Hippocampal formation (tissue), 2 donors: ENCODE results near the gene KAZN.
A peak's percentile ranks its signal among the peaks of the same experiment; 100 is the strongest.

ENCODE experiments used
- DNase-seq, 2 donors: peaks; one replicate each; lab custom pipeline; 2025; lab: John Stamatoyannopoulos, UW

Gene KAZN

DNA sequence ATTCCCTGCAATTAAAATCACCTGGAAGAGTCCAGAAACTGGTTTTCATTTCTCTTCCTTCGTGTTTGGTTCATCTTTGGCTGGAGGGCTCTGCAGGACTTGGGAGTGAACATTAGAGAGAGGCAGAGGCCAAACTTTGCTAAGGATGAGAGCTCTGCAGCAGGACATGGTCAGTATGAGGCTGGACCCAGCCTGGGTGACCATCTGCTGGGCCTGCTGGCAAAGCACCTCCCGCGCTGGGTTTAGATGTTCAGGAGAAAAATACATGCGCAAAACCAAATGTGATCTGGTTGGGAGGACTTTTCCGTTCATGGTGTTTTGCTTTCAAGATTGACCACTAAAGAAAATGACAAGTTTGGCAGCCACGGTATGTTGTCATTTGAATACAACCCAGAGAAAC, 15.9 kb downstream of the KAZN start:
- DNase-seq, result no peak

DNA sequence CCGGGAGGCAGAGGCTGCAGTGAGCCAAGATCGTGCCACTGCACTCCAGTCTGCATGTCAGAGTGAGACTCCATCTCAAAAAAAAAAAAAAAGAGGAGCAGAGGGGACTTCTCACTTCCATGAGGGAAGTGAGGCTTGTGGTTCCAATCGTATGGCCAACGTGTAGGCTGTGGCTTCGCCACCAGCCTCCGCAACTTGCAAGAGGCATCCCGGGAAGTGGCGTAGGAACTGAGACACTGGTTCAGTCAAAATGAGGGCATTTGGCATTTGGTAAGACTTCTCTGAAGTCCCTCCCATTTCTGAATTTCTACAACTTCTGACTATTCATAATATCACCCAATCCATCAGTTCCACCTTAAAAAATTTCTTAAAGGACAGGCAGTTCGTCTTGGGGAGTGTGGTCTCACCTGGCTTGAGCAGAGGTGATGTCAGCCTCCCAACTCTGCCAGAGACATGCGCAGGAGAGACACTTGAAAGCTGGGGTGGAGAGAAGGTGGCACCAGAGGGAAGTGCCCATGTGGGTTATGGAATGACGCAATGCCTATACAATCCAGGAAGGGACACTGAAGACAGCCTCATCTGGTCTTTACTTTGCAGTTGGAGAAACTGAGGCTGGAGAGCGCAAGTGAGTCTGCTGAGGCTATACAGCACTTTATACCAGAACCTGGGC, 17.2 kb downstream of the KAZN start:
- no peak for DNase-seq

DNA sequence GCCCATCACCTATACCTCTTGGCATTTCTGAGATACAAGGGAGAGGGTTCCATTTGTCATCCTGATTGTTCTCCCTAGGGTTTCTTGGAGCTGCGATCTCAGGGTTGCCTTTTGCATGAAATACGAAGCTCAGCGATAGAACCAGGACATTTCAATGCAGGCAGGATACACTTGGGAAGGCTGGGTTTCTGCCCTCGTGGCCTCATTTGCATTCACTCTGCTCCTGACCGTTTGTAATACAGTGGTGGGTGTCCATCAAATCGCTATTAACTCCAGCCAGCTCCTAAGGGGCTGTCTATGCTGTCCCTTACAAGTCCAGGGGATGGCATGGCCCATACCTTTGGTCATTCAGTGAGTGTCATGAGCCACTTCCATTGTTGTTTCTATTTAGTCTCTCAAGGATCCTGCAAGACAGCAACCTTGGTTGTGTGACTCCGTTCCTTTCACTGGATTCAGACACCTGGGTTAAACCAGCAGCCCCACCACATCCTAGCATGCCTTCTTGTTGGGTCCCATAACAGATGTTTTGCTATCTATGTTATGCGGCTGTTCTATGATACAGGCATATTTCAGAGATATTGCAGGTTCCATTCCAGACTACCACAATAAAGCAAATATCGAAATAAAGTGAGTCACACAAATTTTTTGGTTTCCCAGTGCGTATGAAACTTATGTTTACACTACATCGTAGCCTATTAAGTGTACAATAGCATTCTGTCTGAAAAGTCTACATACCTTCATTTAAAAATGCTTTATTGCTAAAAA, 18.3 kb downstream of the KAZN start:
- no peak for DNase-seq

DNA sequence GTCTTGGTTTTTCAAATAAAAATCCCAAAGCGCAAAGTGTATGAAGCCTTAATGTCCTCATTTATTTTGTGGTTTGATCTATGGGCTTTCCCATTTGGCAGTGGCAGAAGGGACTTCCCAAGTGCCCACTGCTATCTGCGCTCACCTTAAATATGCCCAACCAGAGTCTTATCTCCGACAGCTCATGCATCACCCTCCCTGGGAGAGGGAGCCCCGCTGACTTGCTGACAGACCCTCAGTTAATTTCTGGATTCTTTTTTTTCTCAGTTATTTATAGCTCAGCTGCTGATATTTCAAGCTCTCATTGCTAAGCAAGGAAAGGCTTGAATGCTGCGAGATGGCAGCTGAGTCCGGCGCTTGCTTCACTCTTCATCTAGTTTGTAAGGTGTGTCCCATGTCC, 19.3 kb downstream of the KAZN start:
- DNase-seq, result no peak

GRCh38 chr1:14620941-14621340, 22.5 kb downstream of the KAZN start:
- no peak for DNase-seq

GRCh38 chr1:14623090-14623489, 24.6 kb downstream of the KAZN start:
- DNase-seq, result no peak

DNA sequence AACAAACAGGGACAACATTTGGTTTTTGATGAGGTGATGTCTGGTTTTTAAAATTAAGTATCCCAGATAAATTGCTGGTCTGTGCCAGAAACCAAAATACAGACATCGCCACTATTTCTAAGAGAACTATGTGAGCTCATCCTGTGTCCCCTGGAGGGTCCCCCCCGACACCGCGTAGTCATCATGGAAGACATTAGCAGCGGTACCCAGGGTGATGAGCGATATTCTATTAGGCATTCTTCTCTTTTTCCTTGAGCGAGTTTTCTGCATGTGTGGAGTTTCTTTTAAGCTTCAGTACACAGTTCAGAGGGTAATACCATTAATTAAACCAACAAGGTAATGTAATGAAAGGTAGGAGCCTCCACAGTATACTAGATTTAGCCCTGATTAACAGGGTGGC, 26.5 kb downstream of the KAZN start:
- no peak for DNase-seq

- DNase-seq, result no peak
These were observed 27.1 kb downstream of the KAZN start for GRCh38 chr1:14625572-14625971.

DNA sequence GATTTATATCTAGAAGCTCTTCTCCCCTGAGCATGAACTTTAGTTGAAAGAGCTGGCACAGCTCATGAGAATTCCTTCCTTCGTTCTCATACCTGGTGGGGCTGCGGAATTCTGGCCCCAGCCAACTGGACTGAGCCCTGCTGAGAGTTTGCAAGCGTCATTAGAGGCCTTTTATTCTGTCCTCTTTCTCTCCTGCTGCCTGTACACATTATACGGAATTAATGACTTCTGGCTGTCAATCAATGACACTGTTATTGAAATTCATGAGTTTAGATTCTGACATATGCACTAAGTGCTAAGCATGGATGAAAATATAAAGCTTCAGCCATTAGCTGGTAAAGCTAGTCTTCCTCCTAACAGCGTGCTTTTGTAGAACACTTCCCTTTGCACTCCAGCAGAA, 27.5 kb downstream of the KAZN start:
- DNase-seq, result no peak

GRCh38 chr1:14626869-14627607, 28.6 kb downstream of the KAZN start:
- DNase-seq, result peak in 1 of 2 donors; percentile 25

DNA sequence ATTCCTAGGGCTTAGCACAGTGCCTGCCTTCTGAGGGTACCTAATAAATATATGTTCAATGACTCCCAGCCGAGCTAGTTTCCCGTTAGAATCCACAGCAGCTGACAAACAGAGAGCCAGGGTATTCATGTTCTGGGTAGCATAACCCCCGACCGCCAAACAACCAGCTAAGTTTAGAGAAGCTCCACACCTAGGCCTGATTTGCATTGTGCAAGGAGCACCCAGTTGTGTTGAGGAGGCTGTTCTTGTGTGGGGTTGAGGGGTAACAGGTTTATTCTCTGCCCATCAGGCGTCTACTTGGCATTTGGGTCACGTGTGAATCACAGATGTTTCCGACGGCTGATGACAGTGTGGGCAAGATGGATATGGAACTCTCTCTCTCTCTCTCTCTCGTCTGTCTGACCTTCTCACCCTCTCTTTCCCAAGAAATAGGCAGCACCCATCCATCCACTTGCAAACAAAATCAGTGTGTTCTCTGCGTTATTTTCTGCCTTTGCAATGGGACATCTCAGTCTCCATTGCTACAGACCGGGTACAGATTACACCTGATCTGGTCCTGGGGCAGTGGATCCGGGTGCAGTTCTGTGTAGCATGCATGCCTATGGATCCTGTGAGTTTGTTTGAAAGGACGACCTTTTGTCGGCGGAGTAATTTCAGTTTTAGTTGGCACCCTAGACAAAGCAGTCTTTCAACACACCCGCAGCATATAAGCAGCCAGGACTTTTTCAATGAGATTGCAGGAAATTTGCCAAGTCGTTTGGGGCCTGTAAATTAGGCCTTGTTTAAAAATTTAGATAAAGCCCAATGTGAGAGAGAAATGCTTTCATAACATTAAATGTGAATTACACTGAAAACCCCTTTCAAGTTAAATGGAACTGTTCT, 29.4 kb downstream of the KAZN start:
- DNase-seq, result peak; percentile 60 to 75

DNA sequence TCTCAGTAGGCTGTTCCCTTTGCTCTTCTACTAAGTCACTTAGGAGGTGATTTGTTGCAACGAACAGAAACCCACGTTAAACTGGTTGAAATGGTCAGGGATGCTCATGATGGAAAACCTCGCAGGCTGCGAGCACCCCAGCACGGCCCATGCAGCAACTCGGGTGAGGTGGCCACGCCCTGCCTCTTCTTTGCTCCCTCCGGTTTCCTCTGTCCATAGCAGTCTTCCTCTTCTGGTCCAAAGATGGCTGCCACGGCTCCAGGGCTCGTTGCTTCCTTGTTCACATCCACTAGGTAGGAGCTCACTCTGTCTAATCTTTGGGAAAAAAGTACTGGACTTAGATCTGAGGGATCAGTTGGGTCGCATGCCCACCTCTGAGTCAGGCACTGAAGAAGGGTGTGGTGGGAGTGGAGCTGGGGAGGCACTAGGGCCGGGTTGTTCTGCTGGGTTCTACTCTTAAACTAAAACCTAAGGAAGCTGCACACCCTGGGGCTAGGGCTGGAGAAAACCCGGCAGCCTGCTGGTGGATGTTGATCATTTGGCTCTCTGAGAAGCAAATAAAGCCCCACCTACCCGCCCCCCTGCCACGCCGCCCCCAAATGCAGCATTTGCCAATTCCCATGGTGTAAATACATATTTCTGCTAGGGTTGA, 31.0 kb downstream of the KAZN start:
- no peak for DNase-seq

- DNase-seq, result no peak
These were observed 32.5 kb downstream of the KAZN start for GRCh38 chr1:14630986-14631385.

DNA sequence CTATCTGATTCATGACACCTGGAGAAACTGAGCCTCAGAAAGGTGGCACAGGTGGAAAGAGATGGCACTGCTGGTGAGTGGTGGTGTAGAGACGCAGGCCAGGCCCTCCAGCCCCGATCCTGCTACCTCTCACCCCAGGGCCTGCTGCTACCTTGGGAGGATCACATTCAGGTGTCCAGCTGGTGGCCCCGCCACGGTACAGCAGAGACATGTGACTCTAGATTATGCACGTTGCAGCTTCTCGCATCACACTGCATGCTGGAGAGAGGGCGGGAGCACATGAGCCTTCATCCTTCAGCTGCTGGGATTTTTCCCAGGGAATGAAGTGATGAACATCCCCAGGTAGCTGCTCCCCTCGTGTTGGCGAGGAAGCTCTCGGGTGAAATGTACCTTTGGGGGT, 32.9 kb downstream of the KAZN start:
- DNase-seq, result no peak

DNA sequence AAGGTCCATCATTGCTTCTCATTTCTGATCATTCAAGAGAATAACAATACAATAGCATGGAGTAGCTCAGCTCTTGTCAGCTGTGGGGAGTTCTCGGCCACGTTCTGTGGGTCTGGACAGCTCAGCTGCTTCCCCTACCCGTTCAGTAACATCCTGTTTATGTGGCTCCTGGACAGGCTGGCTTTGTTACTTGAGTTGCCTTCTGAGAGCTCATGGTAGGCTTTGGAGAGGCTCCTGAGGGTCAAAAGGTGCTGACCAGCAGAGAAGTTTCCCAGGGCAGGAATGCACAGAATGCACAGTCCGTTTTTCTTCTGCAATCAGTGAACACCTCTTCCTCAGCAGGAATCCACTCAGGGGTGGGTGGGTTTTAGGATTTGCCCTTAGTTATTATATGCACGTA, 36.0 kb downstream of the KAZN start:
- DNase-seq, result no peak

DNA sequence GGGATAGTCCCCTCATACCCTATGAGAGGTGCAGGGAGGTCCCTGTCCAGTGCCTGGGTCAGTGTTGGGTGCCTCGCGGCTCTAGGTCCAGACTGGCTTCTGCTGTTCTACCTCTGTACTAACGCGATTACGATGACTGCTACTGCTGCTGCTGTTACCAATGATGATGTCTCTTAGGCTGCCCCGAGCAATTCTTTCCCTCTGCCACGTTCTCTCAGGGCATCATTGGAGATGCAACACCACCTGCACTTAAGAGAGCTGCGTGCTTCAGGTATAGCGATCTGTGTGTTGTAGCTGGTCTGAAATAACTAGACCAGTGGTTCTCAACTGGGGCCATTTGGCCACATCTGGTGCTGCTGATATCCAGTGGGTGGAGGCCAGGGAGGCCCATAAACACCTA, 36.9 kb downstream of the KAZN start:
- DNase-seq, result no peak

- no peak for DNase-seq
These were observed 38.6 kb downstream of the KAZN start for GRCh38 chr1:14636897-14637632.

DNA sequence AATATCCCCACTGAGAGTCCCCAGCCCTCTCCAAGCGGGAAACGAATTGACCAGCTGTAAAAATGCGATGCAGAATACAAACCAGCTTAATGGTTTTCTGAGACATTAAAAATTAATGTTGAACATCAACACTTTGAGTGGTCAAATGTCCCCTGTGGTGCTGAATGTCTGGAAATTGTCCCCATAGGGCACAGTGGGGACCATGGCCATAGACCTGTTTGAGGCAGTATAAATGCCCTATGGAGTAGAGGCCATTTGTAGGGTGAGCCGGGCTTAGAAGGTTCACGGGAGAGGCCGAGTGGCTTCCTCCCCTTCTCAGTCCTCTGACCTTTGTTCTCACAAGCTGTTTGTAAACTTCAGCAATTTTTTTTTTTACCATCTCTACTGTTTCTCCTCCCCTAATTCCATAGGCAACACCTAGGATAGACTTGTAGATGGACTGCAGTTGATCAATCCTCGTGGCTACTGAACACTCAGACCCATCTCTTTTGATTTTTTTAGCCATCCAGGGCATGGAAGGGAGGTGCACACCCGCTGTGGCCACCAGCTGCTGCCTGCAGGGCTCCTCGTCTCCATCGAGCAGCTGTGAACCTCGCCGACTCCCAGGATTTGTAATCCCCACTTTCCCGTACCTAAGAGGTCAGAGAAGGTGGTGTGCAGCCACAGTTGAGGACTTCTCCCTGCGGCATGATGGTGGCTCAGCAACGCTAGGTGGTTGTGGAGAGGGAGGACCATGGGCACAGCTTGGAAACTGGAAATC, 41.0 kb downstream of the KAZN start:
- DNase-seq, result no peak

GRCh38 chr1:14642712-14643111, 44.2 kb downstream of the KAZN start:
- no peak for DNase-seq

- DNase-seq, result no peak
These were observed 48.5 kb downstream of the KAZN start for GRCh38 chr1:14646973-14647372.
